ENCODE results near the gene SP140L. TPM values are rescaled to one million over a fixed set of nuclear protein-coding genes. Genes with fewer than 3 reads are reported as not detected.

The SP140L gene
- total and polyA plus RNA-seq, 2 of the 8 experiments (the other 6 are each of a cell fraction or from before 2014, with no cell fraction given) = 0.36 to 1.5 TPM

GRCh38 chr2:230449901-230450467, 123.0 kb downstream of the SP140L start (continued):
- TF ChIP-seq YY1 (IDR thresholded peaks at IDR 0.05; ENCODE audit: low read depth, low read length) (no peak), TBP (IDR thresholded peaks at IDR 0.05; ENCODE audit: low read depth, low read length) (no peak), JUN (IDR thresholded peaks at IDR 0.05; ENCODE audit: low read depth, low read length) (no peak)

Measured in H1 (cell line).